GM21723 (cell line): ENCODE results near the gene ASCC2.

ENCODE experiments used
- ATAC-seq: cut with Tn5 transposase; IDR thresholded peaks from one replicate; pipeline ENCODE4 v1.9.1; 2021; ENCODE audit warnings: mild to moderate bottlenecking, moderate library complexity; ENCODE audit not compliant: unreplicated experiment

ASCC2 gene

GRCh38 chr22:29819501-29819900 is 18.6 kb downstream of the ASCC2 start:
- no peak for ATAC-seq

- no peak for ATAC-seq
Measured at GRCh38 chr22:29817724-29818123, 20.4 kb downstream of the ASCC2 start.

- ATAC-seq = no peak
Measured at GRCh38 chr22:29816980-29817379, 21.1 kb downstream of the ASCC2 start.

- ATAC-seq = no peak
Measured at GRCh38 chr22:29816539-29816938, 21.5 kb downstream of the ASCC2 start.

GRCh38 chr22:29816128-29816527 is 21.9 kb downstream of the ASCC2 start:
- no peak for ATAC-seq

GRCh38 chr22:29815580-29815979 is 22.5 kb downstream of the ASCC2 start:
- no peak for ATAC-seq

GRCh38 chr22:29814003-29814402 is 24.1 kb downstream of the ASCC2 start:
- no peak for ATAC-seq

GRCh38 chr22:29813563-29813962 is 24.5 kb downstream of the ASCC2 start:
- no peak for ATAC-seq

GRCh38 chr22:29813126-29813525 is 24.9 kb downstream of the ASCC2 start:
- no peak for ATAC-seq

GRCh38 chr22:29811377-29811776 is 26.7 kb downstream of the ASCC2 start:
- ATAC-seq = no peak

- ATAC-seq = no peak
Measured at GRCh38 chr22:29810216-29810615, 27.9 kb downstream of the ASCC2 start.

- no peak for ATAC-seq
Measured at GRCh38 chr22:29806196-29806595, 31.9 kb downstream of the ASCC2 start.

GRCh38 chr22:29804985-29805384 is 33.1 kb downstream of the ASCC2 start:
- no peak for ATAC-seq

- ATAC-seq = no peak
Measured at GRCh38 chr22:29803190-29803589, 34.9 kb downstream of the ASCC2 start.

GRCh38 chr22:29801796-29802195 is 36.3 kb downstream of the ASCC2 start:
- ATAC-seq = no peak

GRCh38 chr22:29801153-29801552 is 36.9 kb downstream of the ASCC2 start:
- ATAC-seq = no peak

GRCh38 chr22:29799217-29799680 is 38.8 kb downstream of the ASCC2 start:
- ATAC-seq = no peak

GRCh38 chr22:29798801-29799200 is 39.3 kb downstream of the ASCC2 start:
- no peak for ATAC-seq

GRCh38 chr22:29798318-29798717 is 39.8 kb downstream of the ASCC2 start:
- ATAC-seq = no peak

- no peak for ATAC-seq
Measured at GRCh38 chr22:29797351-29797750, 40.7 kb downstream of the ASCC2 start.

- no peak for ATAC-seq
Measured at GRCh38 chr22:29795663-29796062, 42.4 kb downstream of the ASCC2 start.

- no peak for ATAC-seq
Measured at GRCh38 chr22:29793396-29793795, 44.7 kb downstream of the ASCC2 start.

GRCh38 chr22:29790061-29790460 is 48.0 kb downstream of the ASCC2 start:
- no peak for ATAC-seq
